22Rv1 (cell line): ENCODE results near the gene SFXN1.

Experiments
- H3K27ac ChIP-seq: fragments of 450-650 bp; 2 replicates; pipeline ENCODE4 v1.5.1; 2017
- CTCF ChIP-seq: fragments of 450-650 bp; IDR thresholded peaks from 2 replicates; pipeline ENCODE4 v1.5.1; 2017; ENCODE audit warnings: mild to moderate bottlenecking
- ZFX ChIP-seq: fragments of 450-650 bp; IDR thresholded peaks from 2 replicates; pipeline ENCODE4 v1.6.1; 2017; ENCODE audit warnings: antibody characterized with exemption, borderline replicate concordance

The SFXN1 gene

DNA sequence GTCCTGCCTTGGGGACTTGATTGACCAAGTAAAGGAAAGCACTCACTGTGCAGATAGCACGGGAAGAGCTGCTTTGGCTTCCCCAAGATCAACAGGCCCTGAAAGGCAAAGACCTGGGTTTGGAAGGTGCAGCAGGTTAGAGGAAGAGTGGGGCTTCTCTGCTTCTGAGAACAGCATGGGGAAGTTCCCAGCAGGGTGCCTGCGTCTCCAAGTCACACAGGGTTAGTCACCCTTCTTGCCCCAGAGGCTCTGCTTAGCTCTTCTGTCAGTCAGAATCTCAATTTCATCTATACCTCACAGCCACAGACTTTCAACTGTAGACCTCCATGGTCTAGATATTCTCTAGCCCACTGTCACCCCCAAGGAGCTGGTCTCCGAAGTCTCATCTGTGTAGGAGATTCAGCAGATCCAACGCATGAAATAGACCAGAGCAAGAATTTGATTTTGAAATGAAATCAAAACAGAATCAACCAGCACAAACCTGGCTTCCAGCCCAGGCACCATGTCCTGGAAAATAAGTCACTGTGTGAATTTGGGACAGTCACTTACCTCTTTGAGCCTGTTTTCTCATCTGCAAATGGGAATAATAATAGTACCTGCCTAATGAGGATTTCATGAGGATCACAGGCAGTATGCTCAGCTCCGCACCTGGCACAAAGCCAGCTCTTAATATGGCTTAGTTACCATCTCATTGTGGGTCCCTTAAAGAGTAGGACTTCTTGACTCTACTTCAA is 64.0 kb downstream of the SFXN1 start:
- TF ChIP-seq CTCF (no peak), ZFX (no peak)
- H3K27ac ChIP-seq, result no peak overlapping the region

- no peak overlapping the region for H3K27ac ChIP-seq
- no peak for TF ChIP-seq ZFX
- TF ChIP-seq CTCF, result no peak
These were observed 64.5 kb downstream of the SFXN1 start for GRCh38 chr5:175542966-175543235.

GRCh38 chr5:175544108-175544511 is 65.8 kb downstream of the SFXN1 start:
- no peak for TF ChIP-seq ZFX
- TF ChIP-seq CTCF, result no peak
- H3K27ac ChIP-seq, result no peak overlapping the region

DNA sequence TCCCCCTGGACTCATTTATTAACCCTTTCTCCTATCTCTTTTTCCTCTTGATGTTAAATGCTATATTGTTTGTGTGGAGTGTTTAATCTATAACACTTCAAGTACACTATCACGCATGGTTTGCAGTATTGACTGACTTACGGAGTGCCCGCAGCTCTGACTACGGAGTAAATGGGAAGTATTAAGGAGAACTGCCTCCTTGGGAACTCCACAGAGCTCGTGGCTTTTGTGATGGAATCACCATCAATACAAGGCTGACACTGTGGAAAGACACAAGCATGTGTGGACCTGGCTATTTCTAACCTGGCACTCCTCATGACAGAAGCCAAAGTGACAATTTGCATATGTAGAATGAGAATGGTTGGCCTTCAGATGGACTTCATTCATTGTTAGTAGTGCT is 66.2 kb downstream of the SFXN1 start:
- no peak overlapping the region for H3K27ac ChIP-seq
- TF ChIP-seq CTCF (no peak), ZFX (no peak)

- H3K27ac ChIP-seq, result no peak overlapping the region
- TF ChIP-seq ZFX (no peak), CTCF (no peak)
These were observed 69.5 kb downstream of the SFXN1 start for GRCh38 chr5:175547842-175548241.

DNA sequence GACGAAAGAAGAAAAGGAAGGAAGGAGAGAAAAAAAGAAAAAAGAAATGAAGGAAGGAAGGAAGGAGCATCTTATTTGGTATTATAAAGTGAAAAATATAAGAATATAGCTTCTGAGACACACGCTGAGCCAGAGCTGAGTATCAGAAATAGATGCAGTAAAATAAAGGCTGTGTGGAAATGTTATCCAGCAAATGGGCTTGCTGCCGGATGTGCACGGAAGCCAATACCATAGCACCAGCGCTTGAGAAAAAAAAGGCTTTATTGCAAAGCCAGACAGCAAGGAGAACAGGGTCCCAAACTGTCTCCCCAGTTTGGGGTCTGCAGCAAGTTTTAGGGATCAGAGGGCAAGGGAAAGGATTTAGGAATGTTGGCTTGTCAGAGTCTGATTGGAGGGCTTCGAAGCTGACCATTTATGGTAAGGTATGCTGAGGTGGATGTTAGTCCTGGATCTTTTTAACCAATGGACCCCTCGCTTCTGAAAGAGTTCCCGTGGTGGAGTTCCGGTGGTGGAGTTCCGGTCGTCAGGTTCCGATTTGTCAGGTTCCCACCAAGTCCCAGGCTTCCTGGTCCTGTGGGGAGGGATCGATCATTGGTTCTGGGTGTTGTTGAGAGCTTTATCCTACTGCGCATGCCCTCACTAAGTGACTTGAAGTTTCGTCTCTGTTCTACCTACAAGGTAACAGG is 70.4 kb downstream of the SFXN1 start:
- no peak overlapping the region for H3K27ac ChIP-seq
- no peak for TF ChIP-seq ZFX
- TF ChIP-seq CTCF, result no peak

GRCh38 chr5:175550055-175550805 is 71.9 kb downstream of the SFXN1 start:
- no peak for TF ChIP-seq CTCF
- TF ChIP-seq ZFX, result no peak
- no peak overlapping the region for H3K27ac ChIP-seq
